Amniotic stem cell (primary cell): Measurements from ENCODE around the gene TOMM7.

Experiments used
- DNase-seq: peaks from one replicate; lab custom pipeline; 2025; lab: John Stamatoyannopoulos, UW

Gene TOMM7

GRCh38 chr7:22822486-22823141 is at the start of gene TOMM7:
Gene TOMM7 (minus strand): TSS chr7:22822849. CDS start chr7:22822779, 70 bp downstream.
- DNase-seq: peak; percentile 91

GRCh38 chr7:22872096-22872807 is 49.6 kb upstream of the TOMM7 start:
- no peak for DNase-seq

- DNase-seq: no peak
Measured at GRCh38 chr7:22871661-22872060, 49.0 kb upstream of the TOMM7 start.

- DNase-seq: no peak
Measured at GRCh38 chr7:22868509-22868908, 45.9 kb upstream of the TOMM7 start.

GRCh38 chr7:22867589-22867988 is 44.9 kb upstream of the TOMM7 start:
- no peak for DNase-seq

GRCh38 chr7:22867003-22867402 is 44.4 kb upstream of the TOMM7 start:
- DNase-seq: no peak

GRCh38 chr7:22865602-22865960 is 42.9 kb upstream of the TOMM7 start:
- DNase-seq: no peak

- DNase-seq: no peak
Measured at GRCh38 chr7:22864855-22865601, 42.4 kb upstream of the TOMM7 start.

GRCh38 chr7:22864301-22864700 is 41.7 kb upstream of the TOMM7 start:
- no peak for DNase-seq

GRCh38 chr7:22863156-22863899 is 40.7 kb upstream of the TOMM7 start:
- no peak for DNase-seq

- no peak for DNase-seq
Measured at GRCh38 chr7:22861576-22861975, 38.9 kb upstream of the TOMM7 start.

- no peak for DNase-seq
Measured at GRCh38 chr7:22860784-22861482, 38.3 kb upstream of the TOMM7 start.

GRCh38 chr7:22860337-22860736 is 37.7 kb upstream of the TOMM7 start:
- no peak for DNase-seq

GRCh38 chr7:22859641-22860290 is 37.1 kb upstream of the TOMM7 start:
- no peak for DNase-seq

GRCh38 chr7:22858640-22859561 is 36.3 kb upstream of the TOMM7 start:
- peak; percentile 90 for DNase-seq

- no peak for DNase-seq
Measured at GRCh38 chr7:22858274-22858639, 35.6 kb upstream of the TOMM7 start.

GRCh38 chr7:22856416-22856815 is 33.8 kb upstream of the TOMM7 start:
- no peak for DNase-seq

- DNase-seq: no peak
Measured at GRCh38 chr7:22855049-22855392, 32.4 kb upstream of the TOMM7 start.

GRCh38 chr7:22854158-22855048 is 31.8 kb upstream of the TOMM7 start:
- DNase-seq: peak; percentile 36
